GM21717 (cell line): ENCODE data around the gene CHN2.
"Not testable (repeated sequence)": the region's sequence is repeated elsewhere in the genome, so short reads cannot be mapped to it uniquely, and the experiment has no call there.

Experiments used
- ATAC-seq: cut with Tn5 transposase; IDR thresholded peaks from one replicate; pipeline ENCODE4 v1.9.1; 2021; ENCODE audit warnings: mild to moderate bottlenecking, moderate library complexity; ENCODE audit not compliant: unreplicated experiment

CHN2 gene

GRCh38 chr7:29518616-29519015 is 324.0 kb downstream of the CHN2 start:
- no peak for ATAC-seq

- ATAC-seq, result no peak
Measured at GRCh38 chr7:29523728-29524127, 329.2 kb downstream of the CHN2 start.

DNA sequence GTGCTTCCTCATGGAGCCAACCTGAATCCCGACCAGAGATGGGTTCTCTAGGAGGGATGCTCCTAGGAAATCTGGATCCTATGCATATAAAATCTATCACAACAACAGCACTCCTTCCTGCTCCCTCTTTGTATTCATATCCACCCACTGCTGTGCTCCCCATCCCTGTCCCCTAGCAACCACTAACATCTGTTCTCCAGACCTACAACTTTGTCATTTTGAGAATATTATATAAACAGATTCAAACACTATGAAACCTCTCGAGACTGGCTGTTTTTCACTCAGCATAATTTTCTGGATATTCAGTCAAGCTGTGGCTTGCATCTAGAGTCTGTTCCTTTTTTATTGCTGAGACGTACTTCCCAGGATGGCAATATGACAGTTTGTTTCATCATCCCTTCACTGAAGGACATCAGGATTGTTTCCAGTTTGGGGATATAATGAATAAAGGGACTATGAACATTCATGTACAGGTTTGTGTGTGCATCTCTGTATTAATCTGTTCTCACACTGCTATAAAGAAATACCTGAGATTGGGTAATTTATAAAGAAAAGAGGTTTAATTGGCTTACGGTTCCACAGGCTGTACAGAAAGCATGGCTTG is 333.0 kb downstream of the CHN2 start:
- no peak for ATAC-seq

DNA sequence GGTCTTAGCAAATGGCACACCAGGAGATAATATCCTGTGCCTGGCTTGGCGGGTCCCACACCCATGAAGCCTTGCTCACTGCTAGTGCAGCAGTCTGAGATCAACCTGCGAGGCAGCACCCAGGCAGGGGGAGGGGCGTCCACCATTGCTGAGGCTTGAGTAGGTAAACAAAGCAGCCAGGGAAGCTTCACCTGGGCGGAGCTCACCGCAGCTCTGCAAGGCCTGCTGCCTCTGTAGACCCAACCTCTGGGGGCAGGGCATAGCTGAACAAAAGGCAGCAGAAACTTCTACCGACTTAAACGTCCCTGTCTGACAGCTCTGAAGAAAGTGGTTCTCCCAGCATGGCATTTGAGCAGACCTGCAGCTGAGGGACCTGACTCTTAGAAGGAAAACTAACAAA is 334.0 kb downstream of the CHN2 start:
- ATAC-seq, result not testable (repeated sequence)
